GM20000 (cell line): ENCODE results near the gene STARD6.
"Not testable (repeated sequence)": the region's sequence is repeated elsewhere in the genome, so short reads cannot be mapped to it uniquely, and the experiment has no call there.

Experiments used
- DNase-seq: peaks from one replicate; pipeline ENCODE4 v3.0.0; 2012; ENCODE audit warnings: low spot score
- TF ChIP-seq, protein P1 (sequence below): IDR thresholded peaks from 2 replicates; pipeline ENCODE4 v1.5.1; 2012; ENCODE audit warnings: mild to moderate bottlenecking, control low read depth; ENCODE audit errors: extremely low read depth, missing control alignments

STARD6 gene

DNA sequence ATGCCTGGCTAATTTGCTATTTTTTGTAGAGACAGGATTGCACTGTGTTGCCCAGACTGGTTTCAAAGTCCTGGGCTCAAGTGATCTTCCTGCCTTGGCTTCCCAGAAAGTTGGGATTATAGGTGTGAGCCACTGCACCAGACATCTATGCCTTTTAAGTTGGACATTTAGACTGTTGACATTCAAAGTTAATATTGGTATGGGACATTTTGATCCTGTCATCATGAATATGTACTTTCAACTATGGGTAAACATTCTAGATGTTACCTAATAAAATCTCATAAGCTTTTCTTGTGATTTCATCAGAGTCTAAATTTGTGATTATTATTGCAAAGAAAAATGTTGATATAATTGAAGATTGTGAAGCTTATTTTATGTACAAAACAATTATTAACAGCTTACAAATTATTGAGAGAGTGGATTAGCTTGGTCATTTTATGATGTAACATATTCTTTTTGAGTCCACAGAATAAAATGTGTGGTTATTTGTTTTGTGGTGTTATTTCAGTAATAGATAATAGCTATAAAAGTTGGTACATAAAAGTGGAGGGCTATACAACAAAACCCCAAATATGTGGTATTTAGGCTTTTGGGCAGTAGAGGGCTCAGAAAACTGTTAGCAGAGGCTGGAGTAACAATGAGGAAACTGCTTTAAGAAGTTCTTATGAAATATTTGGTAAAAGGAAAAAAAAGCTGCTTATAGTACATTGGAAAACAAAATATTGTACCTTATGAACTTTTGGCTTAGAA lies 41.4 kb downstream of the STARD6 start:
- TF ChIP-seq, protein P1, sequence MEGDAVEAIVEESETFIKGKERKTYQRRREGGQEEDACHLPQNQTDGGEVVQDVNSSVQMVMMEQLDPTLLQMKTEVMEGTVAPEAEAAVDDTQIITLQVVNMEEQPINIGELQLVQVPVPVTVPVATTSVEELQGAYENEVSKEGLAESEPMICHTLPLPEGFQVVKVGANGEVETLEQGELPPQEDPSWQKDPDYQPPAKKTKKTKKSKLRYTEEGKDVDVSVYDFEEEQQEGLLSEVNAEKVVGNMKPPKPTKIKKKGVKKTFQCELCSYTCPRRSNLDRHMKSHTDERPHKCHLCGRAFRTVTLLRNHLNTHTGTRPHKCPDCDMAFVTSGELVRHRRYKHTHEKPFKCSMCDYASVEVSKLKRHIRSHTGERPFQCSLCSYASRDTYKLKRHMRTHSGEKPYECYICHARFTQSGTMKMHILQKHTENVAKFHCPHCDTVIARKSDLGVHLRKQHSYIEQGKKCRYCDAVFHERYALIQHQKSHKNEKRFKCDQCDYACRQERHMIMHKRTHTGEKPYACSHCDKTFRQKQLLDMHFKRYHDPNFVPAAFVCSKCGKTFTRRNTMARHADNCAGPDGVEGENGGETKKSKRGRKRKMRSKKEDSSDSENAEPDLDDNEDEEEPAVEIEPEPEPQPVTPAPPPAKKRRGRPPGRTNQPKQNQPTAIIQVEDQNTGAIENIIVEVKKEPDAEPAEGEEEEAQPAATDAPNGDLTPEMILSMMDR = no peak
- DNase-seq = no peak

DNA sequence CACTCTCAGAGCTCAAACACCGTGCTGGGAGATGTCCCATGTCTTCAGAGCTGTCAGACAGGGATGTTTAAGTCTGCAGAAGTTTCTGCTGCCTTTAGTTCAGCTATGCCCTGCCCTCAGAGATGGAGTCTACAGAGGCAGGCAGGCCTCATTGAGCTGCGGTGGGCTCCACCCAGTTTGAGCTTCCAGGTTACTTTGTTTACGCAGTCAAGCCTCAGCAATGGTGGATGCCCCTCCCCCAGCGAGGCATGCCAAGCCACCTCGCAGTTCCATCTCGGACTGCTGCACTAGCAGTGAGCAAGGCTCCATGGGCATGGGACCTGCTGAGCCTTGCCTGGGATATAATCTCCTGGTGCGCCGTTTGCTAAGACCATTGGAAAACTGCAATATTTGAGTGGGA lies 48.1 kb downstream of the STARD6 start:
- not testable (repeated sequence) for DNase-seq

GRCh38 chr18:54303408-54303807 lies 54.2 kb downstream of the STARD6 start:
- DNase-seq = no peak

DNA sequence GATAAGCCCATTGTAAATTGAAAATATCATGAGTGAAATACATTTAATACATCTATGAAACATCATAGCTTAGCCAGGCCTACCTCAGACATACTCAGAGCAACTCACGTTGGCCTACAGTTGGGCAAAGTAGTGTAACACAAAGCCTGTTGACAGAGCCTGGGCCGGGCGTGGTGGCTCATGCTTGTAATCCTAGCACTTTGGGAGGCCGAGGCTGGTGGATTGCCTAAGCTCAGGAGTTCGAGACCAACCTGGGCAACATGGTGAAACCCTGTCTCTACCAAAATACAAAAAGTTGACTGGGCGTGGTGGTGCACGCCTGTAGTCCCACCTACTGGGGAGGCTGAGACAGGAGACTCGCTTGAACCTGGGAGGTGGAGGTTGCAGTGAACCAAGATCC lies 58.7 kb downstream of the STARD6 start:
- DNase-seq = not testable (repeated sequence)

More at GRCh38 chr18:54303408-54303807, 54.2 kb downstream of the STARD6 start:
- TF ChIP-seq, protein P1 = no peak

GRCh38 chr18:54296062-54296461 lies 61.6 kb downstream of the STARD6 start:
- no peak for DNase-seq
- TF ChIP-seq, protein P1 = no peak

GRCh38 chr18:54294274-54294673 lies 63.4 kb downstream of the STARD6 start:
- DNase-seq = no peak

GRCh38 chr18:54284981-54285785 lies 72.5 kb downstream of the STARD6 start:
- peak; percentile 79 for DNase-seq
- TF ChIP-seq, protein P1 = no peak

More at GRCh38 chr18:54294274-54294673, 63.4 kb downstream of the STARD6 start:
- TF ChIP-seq, protein P1 = no peak

- DNase-seq = no peak
- TF ChIP-seq, protein P1 = no peak
These were observed 73.1 kb downstream of the STARD6 start for GRCh38 chr18:54284535-54284934.
